Esophagus mucosa (tissue), 1 donor: Measurements from ENCODE around the gene ID2. TPM values are rescaled to one million over a fixed set of nuclear protein-coding genes. Genes with fewer than 3 reads are reported as not detected.

Experiments used
- ATAC-seq: fragments of 200-7000 bp; cut with Tn5 transposase; one replicate; pipeline ENCODE4 v1.9.1; 2020
- total RNA-seq: library from RNA; stranded (reverse); gene quantifications from one replicate; pipeline ENCODE4 v1.2.4, GENCODE V29; 2023
- donor health status: DM: yes; HTN: yes; CAD: no.

The ID2 gene
- total RNA-seq, 1 donor from 2014 or later: 3.8 TPM

DNA sequence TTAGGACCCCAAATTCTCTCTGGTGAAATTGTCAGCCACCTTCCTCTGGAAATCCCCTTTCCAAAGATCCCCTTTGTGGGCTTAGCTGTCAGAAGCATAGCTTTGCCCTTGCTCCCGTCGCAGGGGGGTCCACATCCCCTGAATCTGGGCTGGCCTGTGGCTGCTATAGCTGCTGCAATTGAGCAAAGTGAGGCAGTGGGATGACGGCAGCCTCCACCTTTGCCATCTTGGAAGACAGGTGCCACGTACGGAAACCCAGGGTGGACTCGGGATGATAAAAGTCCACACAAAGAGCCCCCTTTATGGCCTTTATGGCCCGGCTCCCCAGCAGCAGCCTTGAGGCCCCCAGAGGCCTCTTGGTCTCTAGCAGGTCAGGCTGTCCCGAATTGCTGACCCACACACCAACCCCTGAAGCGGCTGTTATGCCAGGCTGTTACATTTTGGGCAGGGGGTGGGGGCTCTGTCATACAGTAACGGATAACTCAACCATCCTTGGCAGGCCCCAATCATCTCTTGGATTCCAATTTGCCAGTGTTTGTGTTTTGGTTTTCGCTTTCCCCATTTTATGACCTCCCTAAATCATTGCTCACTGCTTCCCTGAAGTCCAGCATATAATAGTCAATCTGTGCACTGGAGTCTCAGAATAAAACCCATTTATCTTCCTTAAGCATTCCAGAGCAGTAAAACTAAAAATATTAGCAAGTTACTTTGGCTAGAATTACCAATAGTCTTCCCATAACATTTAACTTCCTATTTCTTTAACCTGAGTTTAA, 33.2 kb upstream of the ID2 start:
- no peak for ATAC-seq

DNA sequence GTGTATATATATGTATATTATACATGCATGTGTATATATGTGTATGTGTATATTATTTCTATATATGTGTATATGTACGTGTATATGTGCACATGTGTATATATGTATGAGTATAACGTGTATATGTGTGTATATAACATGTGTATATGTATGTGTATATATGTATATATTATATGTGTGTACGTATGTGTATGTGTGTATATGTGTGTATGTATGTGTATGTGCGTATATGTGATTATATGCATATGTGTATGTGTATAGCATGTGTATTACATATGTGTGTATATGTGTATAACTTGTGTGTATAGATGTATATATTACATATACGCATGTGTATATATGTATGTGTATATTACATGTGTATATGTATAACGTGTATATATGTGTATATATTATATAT, 32.1 kb upstream of the ID2 start:
- no peak for ATAC-seq

DNA sequence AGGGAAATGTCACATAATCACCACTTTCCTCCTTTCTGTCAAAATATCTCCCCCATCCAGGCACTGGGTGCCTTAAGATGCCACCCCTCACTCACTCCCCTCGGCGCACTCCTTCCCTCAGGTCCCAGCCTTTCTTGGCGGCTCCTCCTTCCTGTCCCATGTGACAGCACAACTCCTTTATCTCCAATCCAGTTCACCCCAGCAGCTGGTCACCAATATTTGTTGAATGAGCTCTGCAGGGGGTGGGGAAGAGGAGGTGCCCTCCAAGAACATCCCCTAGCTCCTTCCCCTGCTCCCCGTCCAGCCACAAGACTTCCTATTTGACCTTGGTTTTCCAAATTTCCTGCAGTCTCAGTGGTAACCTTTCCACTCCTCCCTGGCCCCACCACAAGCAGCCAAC, 31.6 kb upstream of the ID2 start:
- no peak for ATAC-seq

DNA sequence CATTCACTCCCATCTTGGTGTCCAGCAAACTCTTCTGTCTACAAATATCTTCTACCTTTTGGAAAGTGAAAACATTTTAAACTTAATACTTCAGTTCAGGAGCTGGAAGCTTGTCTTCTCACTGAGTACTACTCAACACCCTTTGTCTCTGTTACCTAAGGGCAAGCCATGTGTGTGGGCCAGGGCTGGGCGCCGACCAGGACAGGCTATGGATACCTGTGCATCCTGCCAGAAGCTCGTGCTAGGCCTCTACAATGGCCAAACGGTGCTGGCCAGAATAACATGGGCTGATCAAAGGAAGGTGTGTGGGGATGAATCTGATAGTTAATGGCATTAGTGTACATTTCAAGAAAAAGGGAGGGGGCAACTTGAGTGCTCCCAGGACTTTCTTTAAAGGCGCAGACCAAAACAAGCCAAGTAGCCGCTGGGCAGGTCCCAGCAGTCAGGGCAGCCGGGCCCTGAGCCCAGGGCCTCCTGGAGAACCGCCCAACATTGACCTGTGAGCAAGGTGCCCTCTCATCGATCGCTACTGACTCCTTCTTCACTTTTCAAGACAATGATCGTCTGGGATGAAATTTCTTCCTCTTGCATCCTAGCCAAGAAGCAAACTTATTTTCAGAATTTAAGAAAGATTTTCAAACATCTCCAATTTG, 29.0 kb upstream of the ID2 start:
- no peak for ATAC-seq

DNA sequence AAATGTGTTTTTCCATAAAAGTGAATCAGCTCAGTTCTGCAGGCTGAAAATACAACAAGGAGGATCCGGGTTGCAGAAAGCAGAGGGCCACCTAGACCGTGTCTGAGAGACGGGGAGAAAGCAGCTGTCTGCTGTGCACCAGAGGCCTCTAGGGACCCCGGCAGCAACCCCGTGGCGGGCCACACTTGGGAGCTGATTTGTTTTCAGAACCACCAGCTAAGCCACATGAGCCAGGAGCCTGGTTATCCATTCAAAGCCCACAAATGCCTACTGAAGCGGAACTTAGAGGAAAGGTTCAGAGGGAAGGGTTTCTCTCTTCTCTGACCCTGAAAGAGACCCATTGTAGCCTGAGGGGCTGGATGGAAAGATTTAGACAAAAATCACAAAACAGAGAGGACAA, 28.4 kb upstream of the ID2 start:
- ATAC-seq: no peak

DNA sequence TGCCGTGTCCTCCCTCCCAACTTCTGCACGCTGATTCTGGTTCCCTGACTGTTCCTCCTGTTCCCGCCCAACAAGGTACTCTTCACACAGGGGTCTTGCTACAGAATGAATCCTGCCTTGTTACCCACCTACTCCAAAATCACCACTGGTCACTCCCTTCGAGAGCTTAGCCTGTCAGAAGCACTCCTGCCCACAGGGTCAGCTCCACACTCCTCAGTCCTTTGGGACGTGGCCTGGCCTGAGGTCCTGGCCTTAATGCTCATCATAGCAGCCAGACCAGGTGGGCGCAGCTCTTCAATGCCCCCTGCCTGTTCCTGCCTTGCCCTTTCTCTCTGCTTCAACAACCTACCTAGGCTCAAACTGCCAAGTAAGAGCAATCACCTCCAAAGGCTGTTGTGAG, 27.8 kb upstream of the ID2 start:
- ATAC-seq: no peak

DNA sequence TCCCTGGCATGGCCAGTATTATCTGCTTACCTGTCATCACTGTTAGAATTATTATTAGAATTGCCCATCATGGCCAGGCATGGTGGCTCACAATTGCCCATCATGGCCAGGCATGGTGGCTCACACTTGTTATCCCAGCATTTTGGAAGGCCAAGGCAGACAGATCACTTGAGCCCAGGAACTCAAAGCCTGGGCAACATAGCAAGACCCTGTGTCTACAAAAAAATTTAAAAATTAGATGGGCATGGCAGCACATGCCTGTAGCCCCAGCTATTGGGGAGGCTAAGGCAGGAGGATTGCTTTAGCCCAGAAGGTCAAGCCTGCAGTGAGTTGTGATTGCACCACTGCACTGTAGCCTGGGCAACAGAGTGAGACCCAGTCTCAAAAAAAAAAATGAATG, 27.4 kb upstream of the ID2 start:
- no peak for ATAC-seq

DNA sequence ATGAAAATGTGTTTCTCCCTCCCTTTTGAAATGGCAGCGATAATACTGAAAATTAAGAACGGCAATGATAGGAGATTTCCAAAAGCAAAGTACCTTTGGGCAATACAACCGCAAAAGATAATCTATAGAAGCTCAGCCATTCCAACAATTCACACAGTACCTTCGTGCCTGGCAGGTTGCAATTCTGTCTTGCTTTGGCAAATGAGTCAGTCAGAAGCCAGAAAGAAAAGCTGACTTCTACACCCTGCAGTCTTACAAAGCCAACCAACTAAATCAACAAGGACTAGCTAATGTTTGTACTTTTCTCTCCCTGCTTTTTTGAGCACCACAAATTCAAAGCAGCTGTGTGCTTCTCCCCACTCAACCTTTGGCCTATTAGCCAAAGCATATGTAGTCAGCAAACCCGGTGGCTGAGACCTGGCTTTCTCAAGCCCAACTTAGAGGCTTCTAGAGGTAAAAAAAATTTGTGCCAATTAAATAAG, 25.7 kb upstream of the ID2 start:
- ATAC-seq: no peak

DNA sequence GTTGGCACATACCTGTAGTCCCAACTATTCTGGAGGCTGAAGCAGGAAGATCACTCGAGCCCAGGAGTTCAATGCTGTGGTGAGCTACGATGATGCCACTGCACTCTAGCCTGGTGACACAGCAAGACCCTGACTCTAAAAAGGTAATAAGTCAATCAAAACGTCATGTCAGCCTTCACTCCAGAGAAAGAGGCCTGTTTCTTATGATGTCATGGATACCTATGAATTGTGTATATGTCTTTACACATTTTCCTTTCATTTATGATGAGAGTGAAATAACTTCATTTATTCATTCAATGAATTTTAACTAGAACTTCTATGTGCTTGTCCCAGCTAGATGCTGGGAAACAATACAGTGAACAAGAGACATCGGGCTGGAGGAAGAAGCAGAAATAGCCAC, 25.0 kb upstream of the ID2 start:
- ATAC-seq: no peak

DNA sequence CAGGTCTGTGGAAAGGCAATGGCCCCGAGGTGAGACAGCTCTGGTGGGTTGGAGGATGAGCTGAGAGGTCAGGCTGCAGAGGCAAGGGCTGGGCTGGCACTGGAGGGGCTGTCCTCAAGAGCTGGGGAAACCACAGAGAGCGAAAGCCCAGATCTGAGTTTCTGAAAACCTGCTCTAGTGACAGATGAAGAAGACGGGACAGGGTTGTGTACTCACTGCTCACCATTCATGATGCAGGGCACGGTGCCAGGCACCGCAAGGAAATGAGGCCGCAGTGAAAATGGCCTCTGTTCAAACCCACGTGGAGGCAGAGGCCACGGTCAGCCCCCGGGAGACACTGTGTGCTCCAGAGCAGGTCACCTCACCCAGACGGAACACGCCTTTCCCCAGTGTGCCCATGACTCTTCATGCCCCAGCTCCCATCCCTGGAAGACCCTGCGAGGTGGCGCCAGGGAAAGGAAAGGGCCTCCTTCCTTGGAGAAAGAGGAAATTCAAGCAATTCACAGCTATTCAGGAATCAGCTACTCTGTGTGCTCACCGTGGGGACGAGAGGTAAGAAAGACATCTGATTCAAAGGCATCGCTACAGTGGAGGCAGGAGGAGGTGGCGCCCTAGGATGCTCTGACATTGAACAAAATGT, 24.3 kb upstream of the ID2 start:
- ATAC-seq: no peak

DNA sequence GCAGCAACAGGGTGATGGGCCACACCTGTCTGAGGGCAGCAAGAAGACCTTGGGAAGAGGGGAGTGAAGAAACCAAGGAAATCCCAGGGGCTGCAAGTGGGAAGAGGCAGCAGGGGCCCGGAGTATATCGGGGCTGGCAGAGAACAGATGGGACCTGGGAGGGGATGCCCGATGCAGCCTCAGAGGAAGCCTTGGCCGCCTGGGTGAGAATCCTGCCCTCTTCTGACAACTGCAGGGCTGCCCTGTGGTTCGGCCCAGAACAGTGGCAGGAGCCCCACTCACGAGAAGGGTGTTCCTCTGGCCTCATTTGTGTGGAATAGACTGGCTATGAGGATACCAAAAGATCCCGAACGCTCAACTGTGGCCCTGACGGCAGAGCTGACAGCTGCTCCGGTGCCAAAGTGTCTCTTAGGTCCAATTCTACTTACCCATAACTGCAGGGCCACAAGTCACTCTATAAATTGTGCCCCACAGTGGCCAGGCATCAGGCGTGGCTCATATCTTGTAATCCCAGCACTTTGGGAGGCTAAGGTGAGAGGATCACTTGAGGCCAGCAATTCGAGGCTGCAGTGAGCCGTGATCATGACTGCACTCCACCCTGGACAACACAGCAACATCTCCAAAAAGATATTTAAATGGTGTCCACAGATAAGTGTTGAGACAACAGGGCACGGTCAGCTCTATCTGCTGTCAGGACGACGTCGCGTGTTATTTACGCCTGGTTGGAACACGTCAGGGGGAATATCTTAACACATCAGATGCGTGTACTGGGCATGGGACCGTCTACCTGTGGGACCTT, 23.6 kb upstream of the ID2 start:
- ATAC-seq: no peak

DNA sequence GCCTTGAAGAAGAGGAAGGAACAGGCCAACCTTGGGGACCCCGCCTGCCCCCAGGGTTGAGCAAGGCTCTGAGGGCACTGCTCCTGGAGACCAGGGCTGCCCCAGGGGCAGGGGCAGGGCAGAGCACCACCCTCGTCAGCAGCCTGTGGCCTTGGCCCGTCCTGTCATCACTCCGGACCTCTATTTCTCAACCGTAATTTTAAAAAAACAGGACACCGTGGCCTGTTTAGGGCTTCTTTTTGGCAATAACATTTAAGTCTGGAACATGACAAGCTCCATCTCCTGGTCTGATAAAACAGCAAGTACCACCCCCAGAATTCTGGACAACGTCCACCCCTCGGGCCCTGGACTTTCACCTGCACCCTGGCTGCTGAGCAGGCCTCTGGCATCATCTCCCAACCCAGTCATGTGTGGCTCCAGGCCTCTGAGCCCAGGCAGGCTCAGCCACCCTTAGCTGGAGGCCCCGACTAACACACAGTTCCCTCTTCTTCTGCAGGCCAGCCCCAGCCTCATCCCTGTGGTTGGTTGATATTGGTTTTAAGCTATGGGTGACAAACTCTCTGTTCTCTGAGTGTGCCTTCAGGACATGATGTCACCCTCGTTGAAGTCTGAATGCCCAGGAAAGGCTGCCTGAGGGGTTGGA, 22.6 kb upstream of the ID2 start:
- ATAC-seq: no peak

DNA sequence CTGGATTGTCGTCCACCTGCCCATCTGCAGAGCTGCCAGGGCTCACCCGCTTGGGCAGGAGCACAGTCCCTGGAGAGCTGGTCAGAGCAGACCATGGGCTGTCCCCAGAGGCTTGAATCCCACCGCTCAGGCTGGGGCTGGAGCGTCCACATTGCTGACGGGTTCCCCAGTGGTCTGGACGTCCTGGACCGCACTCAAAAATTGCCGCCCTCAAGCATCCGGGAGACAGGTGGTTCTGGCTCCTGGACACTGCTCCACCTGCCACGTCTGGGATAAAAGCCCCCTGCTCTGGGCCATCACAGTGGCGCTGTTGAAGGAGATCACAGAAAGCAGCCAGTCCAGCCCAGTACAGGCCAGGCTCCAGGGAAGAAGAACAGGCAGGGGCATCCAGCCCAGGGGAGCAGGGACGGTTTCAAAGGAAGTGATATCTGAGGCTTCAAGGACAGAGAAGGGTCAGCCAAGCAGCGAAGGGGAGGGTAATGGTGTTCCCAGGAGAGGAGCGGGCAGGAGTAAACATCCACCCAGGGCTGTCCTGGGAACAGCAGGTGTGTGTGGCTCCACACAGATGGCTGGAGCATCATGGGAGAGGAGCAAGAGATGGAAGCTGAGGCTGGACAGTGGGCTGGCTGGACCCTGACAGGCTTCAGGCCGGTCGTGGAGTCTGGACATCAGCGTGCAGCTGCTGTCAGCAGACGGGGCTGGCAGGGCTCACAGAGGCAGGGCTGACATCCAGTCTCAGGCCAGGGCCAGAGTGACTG, 21.9 kb upstream of the ID2 start:
- no peak for ATAC-seq

DNA sequence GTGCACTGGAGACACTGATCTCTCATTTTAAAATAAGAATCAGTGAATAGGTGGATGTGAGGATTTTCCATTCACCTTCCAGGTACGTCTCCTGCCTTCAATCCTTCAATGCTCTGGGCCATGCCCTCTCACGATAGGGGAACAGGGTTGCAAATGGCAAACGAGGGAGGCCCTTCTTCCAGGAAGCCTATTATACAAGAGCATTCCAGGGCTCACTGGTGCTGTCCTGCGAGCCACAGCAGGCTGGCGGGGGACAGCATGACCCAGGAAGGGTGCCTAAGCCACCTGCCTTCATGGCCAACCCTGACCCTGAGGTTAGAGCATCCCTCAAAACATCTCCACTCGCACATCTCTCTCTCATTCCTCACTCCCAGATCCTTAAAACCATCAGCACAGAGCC, 20.6 kb upstream of the ID2 start:
- no peak for ATAC-seq

DNA sequence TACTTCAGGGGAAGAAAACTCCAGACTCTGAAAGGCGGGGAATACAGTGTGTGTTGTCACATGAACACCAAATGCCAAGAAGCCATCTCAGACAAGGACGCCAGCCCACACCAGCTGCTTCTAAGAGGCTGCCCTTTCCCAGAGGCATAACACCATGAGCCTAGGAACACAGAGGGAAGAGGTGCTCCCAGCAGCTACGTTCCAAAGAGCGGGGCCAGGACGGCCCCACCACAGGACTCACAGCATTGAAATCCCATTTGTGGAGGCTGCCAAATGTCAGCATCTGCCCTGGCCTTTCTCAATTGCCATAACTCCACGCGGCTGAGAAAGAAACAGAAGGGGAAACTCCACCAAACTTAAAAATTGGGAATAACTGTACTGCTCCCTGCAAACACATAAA, 20.1 kb upstream of the ID2 start:
- no peak for ATAC-seq

DNA sequence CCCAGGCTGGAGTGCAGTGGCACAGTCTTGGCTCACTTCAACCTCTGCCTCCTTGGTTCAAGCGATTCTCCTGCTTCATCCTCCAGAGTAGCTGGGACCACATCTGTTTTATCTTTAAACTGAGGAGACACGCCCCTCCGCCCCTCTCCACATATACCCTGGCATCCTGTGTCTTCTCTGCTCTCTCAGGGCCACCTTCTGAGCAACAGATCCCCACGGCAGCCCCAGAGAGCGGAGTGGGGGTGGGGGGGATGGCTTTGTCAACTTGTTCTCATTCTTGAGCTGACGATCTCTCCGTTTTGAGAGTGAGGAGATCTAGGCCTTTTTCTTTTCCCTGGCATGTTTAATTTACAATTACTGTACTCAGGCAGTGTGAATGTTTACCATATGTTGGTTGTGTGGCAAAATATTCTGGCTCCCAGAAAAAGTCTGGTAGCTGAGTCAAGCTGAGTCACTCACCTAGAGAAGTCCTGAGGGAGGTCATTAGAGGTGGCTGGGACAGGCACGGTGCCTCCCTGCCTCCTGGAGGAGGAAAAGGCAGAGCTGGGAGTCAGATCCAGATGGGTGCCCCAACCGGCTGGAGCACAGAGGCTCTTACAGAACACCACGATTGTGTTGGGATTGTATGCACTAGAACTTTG, 19.5 kb upstream of the ID2 start:
- ATAC-seq: peak; percentile 70

DNA sequence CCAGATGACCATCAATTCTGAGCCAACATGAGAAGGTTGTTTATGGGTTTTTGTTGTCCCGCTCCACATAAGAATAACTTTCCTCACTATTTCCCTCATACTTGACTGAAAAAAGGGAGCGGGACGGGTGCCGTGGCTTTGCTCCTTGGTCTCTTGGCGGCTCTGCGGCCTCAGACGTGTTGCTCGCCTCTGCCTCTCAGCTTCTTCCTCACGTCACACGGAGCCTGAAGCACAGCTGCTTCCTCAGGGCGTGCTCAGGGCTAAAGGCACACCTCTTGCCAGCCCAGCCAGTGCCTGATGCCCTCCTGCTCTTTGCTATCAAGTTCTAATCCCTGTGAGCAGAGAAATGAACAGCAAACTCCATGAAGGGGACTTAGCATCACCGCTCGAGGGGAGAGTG, 17.9 kb upstream of the ID2 start:
- no peak for ATAC-seq

DNA sequence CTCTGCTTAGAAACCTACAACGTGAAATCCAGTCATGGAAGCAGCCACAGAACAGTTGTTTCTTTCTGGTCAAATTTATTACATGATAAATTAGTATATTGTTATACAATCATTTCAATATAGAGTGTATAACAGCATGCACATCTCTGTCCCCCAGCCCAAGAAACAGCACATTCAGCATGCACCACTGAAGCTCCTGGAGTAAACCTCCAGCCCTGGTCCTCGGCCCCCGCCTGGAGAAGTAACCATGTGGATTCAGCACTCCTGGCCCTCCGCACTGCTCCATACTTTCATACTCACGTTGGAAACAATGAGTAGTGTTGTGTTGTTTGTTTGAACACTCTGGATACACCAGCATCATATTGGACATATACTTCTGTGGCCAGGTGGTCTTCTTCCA, 15.3 kb upstream of the ID2 start:
- no peak for ATAC-seq

DNA sequence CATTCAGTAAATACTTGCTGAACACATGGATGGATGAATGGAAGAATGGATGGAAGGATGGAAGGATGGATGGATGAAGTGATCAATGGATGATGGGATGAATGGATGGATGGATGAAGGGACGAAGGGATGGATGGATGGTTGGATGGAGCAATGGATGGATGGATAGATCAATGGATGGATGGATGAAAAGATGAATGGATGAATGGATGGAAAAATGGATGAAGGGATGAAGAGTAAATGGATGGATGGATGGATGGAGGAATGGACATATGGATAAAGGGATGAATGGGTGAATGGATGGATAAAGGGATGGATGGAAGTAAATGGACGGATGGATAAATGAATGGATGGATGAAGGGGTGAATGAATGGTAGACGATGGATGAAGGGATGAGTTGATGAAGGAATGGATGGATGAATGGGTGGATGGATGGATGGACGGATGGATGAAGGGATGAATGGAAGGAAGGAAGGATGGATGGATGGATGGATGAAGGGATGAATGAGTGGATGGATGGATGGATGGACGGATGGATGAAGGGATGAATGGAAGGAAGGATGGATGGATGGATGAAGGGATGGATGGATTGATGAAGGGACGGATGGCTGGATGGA, 13.9 kb upstream of the ID2 start:
- no peak for ATAC-seq

DNA sequence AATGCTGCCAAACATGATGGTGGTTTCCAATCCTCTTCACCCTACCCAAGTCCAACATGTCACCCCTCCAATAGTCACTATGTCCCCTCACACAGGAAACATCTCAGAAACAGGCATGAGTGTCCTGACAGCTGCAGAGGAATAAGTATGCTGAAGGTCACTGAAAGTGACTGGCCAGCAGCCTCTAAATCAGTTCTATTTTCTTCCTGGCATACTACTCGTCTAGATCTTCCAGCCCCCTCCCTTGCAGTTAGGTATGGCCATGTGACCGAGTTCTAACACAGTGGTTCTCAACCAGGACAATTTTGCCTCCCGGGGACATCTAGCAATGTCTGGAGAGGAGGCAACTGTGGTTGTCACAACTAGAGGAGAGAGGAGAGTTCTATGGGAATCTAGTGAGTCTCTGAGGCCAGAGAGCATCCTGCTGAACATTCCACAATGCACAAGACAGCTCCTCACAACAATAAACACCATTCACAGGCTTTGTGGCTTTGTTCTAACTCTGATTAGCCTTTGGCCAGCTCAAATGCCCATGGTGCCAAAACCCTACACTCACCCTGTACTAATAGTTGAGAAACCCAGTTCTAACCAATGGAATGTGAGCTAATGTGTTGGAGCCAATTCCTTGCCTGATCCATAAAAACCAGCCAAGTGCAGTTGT, 12.6 kb upstream of the ID2 start:
- ATAC-seq: no peak
